ENCODE results near the gene AMIGO2. TPM values are rescaled to one million over a fixed set of nuclear protein-coding genes. Genes with fewer than 3 reads are reported as not detected.

Gene AMIGO2
- total RNA-seq, 2 donors from 2014 or later: 19.7 to 38.1 TPM

GRCh38 chr12:47100160-47100559 lies 20.4 kb upstream of the AMIGO2 start:
- intact Hi-C loops (cut with DNase I): no loop called here
- DNase-seq (ENCODE audit: low spot score): no peak

- intact Hi-C loops (cut with DNase I): no loop called here
- no peak for DNase-seq (ENCODE audit: low spot score)
These were observed 19.9 kb upstream of the AMIGO2 start for GRCh38 chr12:47099610-47100009.

- intact Hi-C loops (cut with DNase I): no loop called here
- no peak for DNase-seq (ENCODE audit: low spot score)
These were observed 18.3 kb upstream of the AMIGO2 start for GRCh38 chr12:47098099-47098498.

GRCh38 chr12:47097276-47097896 lies 17.6 kb upstream of the AMIGO2 start:
- no peak for DNase-seq (ENCODE audit: low spot score)
- intact Hi-C loops (cut with DNase I): no loop called here

GRCh38 chr12:47095446-47096236 lies 15.9 kb upstream of the AMIGO2 start:
- no peak for DNase-seq (ENCODE audit: low spot score)
- intact Hi-C loops (cut with DNase I): no loop called here

- intact Hi-C loops (cut with DNase I): no loop called here
- DNase-seq (ENCODE audit: low spot score): no peak
These were observed 15.0 kb upstream of the AMIGO2 start for GRCh38 chr12:47094804-47095203.

- no peak for DNase-seq (ENCODE audit: low spot score)
- intact Hi-C loops (cut with DNase I): no loop called here
These were observed 11.2 kb upstream of the AMIGO2 start for GRCh38 chr12:47091009-47091408.

- no peak for DNase-seq (ENCODE audit: low spot score)
- intact Hi-C loops (cut with DNase I): no loop called here
These were observed 8.5 kb upstream of the AMIGO2 start for GRCh38 chr12:47088021-47088944.

- intact Hi-C loops (cut with DNase I): no loop called here
- DNase-seq (ENCODE audit: low spot score): no peak
These were observed 7.4 kb upstream of the AMIGO2 start for GRCh38 chr12:47087088-47087688.

- intact Hi-C loops (cut with DNase I): no loop called here
- no peak for DNase-seq (ENCODE audit: low spot score)
These were observed 6.1 kb upstream of the AMIGO2 start for GRCh38 chr12:47085815-47086252.

GRCh38 chr12:47084172-47084571 lies 4.4 kb upstream of the AMIGO2 start:
- DNase-seq (ENCODE audit: low spot score): no peak
- intact Hi-C loops (cut with DNase I): no loop called here

- no peak for DNase-seq (ENCODE audit: low spot score)
- intact Hi-C loops (cut with DNase I): no loop called here
These were observed 3.2 kb upstream of the AMIGO2 start for GRCh38 chr12:47082796-47083621.

- intact Hi-C loops (cut with DNase I): no loop called here
These were observed 2.5 kb upstream of the AMIGO2 start for GRCh38 chr12:47082283-47082682.

GRCh38 chr12:47080725-47081502 lies 1.2 kb upstream of the AMIGO2 start:
- peak; percentile 92 for DNase-seq (ENCODE audit: low spot score)
- intact Hi-C loops (cut with DNase I): no loop called here

More at GRCh38 chr12:47082283-47082682, 2.5 kb upstream of the AMIGO2 start:
- DNase-seq (ENCODE audit: low spot score): no peak

GRCh38 chr12:47079981-47080724 lies 394 bp upstream of the AMIGO2 start:
- DNase-seq (ENCODE audit: low spot score): peak; percentile 87
- intact Hi-C loops (cut with DNase I): no loop called here

- no peak for DNase-seq (ENCODE audit: low spot score)
- intact Hi-C loops (cut with DNase I): no loop called here
These were observed 859 bp downstream of the AMIGO2 start for GRCh38 chr12:47078733-47079467.

- no peak for DNase-seq (ENCODE audit: low spot score)
- intact Hi-C loops (cut with DNase I): no loop called here
These were observed 1.7 kb downstream of the AMIGO2 start for GRCh38 chr12:47078086-47078395.

All from posterior vena cava (tissue), 2 donors.